WTC11 (cell line): ENCODE measurements around the gene CD1D. TPM values are rescaled to one million over a fixed set of nuclear protein-coding genes. Genes with fewer than 3 reads are reported as not detected.
A peak's percentile ranks its signal among the peaks of the same experiment; 100 is the strongest.

Source experiments
- ATAC-seq: fragments of 200-7000 bp; cut with Tn5 transposase; 2 replicates; pipeline ENCODE4 v1.10.0; 2021; ENCODE audit warnings: mild to moderate bottlenecking, moderate library complexity
- Bru-seq: library from RNA; stranded (reverse); fragments of 400-500 nt; gene quantifications from one replicate; lab custom pipeline; 2021; lab: Mats Ljungman, UMichigan
- CTCF ChIA-PET: fragments of 300-600 bp; sonication (Branson Sonifier 250); formaldehyde crosslinking; loops from one replicate; lab custom pipeline; 2021; ENCODE audit warnings: antibody characterized with exemption; lab: Charles Lee
- POLR2A ChIA-PET: fragments of 350-600 bp; sonication (Branson Sonifier 250); formaldehyde crosslinking; loops from one replicate; lab custom pipeline; 2021; ENCODE audit warnings: antibody characterized with exemption; lab: Charles Lee
- DNase-seq: peaks from one replicate; pipeline ENCODE4 v3.0.0; 2021; ENCODE audit warnings: low spot score
- H3K27ac Mint-ChIP-seq: 2 replicates; pipeline ENCODE4 v1.8.0; 2021; ENCODE audit warnings: mixed read lengths
- H3K27me3 Mint-ChIP-seq: 2 replicates; pipeline ENCODE4 v1.8.0; 2021; ENCODE audit warnings: low read depth, mild to moderate bottlenecking, moderate library complexity, mixed read lengths
- H3K36me3 Mint-ChIP-seq: 2 replicates; pipeline ENCODE4 v1.8.0; 2021; ENCODE audit warnings: mixed read lengths
- H3K4me1 Mint-ChIP-seq: 2 replicates; pipeline ENCODE4 v1.8.0; 2022; ENCODE audit warnings: mixed read lengths
- H3K4me3 Mint-ChIP-seq: 2 replicates; pipeline ENCODE4 v1.8.0; 2021; ENCODE audit warnings: mild to moderate bottlenecking, moderate library complexity, mixed read lengths
- H3K9me3 Mint-ChIP-seq: 2 replicates; pipeline ENCODE4 v1.8.0; 2021; ENCODE audit warnings: mixed read lengths
- FOXP1 ChIP-seq: sonication (generic); formaldehyde crosslinking; IDR thresholded peaks from 2 replicates; pipeline ENCODE4 v1.8.0; 2022; ENCODE audit warnings: missing genetic modification reagents, mild to moderate bottlenecking, moderate library complexity, borderline replicate concordance
- HMGXB4 ChIP-seq: sonication (generic); formaldehyde crosslinking; IDR thresholded peaks from 2 replicates; pipeline ENCODE4 v1.8.1; 2023; ENCODE audit warnings: mild to moderate bottlenecking, moderate library complexity, missing genetic modification reagents
- JUN ChIP-seq: sonication (generic); formaldehyde crosslinking; IDR thresholded peaks from 2 replicates; pipeline ENCODE4 v1.8.0; 2023; ENCODE audit warnings: mild to moderate bottlenecking, missing genetic modification reagents
- NFE2L1 ChIP-seq: sonication (generic); formaldehyde crosslinking; IDR thresholded peaks from 2 replicates; pipeline ENCODE4 v1.8.1; 2023; ENCODE audit warnings: missing genetic modification reagents
- RELA ChIP-seq: sonication (generic); formaldehyde crosslinking; IDR thresholded peaks from 2 replicates; pipeline ENCODE4 v1.8.1; 2022; ENCODE audit warnings: missing genetic modification reagents, mild to moderate bottlenecking, borderline replicate concordance
- TCF7 ChIP-seq: sonication (generic); formaldehyde crosslinking; IDR thresholded peaks from 2 replicates; pipeline ENCODE4 v1.8.0; 2022; ENCODE audit warnings: mild to moderate bottlenecking, low read depth, missing genetic modification reagents, moderate library complexity
- TEAD4 ChIP-seq: sonication (generic); formaldehyde crosslinking; IDR thresholded peaks from 2 replicates; pipeline ENCODE4 v1.8.0; 2022; ENCODE audit warnings: mild to moderate bottlenecking, missing genetic modification reagents
- TP53 ChIP-seq: sonication (generic); formaldehyde crosslinking; IDR thresholded peaks from 2 replicates; pipeline ENCODE4 v1.8.1; 2023; ENCODE audit warnings: mild to moderate bottlenecking, missing genetic modification reagents
- ZBTB21 ChIP-seq: sonication (generic); formaldehyde crosslinking; IDR thresholded peaks from 2 replicates; pipeline ENCODE4 v1.8.1; 2023; ENCODE audit warnings: mild to moderate bottlenecking, missing genetic modification reagents, borderline replicate concordance
- ZNF416 ChIP-seq: fragments of 250-450 bp; sonication (Bioruptor Pico); IDR thresholded peaks from 2 replicates; pipeline ENCODE4 v1.9.0; 2021; ENCODE audit warnings: mild to moderate bottlenecking, inconsistent platforms
- ZNF423 ChIP-seq: fragments of 250-450 bp; sonication (Bioruptor Pico); IDR thresholded peaks from 2 replicates; pipeline ENCODE4 v2.1.2; 2022; ENCODE audit warnings: mild to moderate bottlenecking, moderate library complexity
- ZNF512 ChIP-seq: sonication (generic); formaldehyde crosslinking; IDR thresholded peaks from 2 replicates; pipeline ENCODE4 v1.8.1; 2022; ENCODE audit warnings: missing genetic modification reagents, borderline replicate concordance
- long read RNA-seq, 3 experiments: library from RNA in 1 of 3; library from capped mRNA in 1 of 3; library from polyadenylated mRNA in 1 of 3; unstranded in 2 of 3; stranded (forward) in 1 of 3; transcript quantifications; one replicate each; pipeline ENCODE4 v2.0.0, GENCODE V29; 2021
- total RNA-seq: library from RNA; stranded (reverse); gene quantifications from 3 replicates; pipeline ENCODE4 v1.2.3, GENCODE V29; 2021
- TF ChIP-seq, protein P1 (sequence below): sonication (generic); formaldehyde crosslinking; IDR thresholded peaks from 2 replicates; pipeline ENCODE4 v1.8.1; 2023; ENCODE audit warnings: mild to moderate bottlenecking, missing genetic modification reagents
- TF ChIP-seq, protein P2 (sequence below): sonication (generic); formaldehyde crosslinking; IDR thresholded peaks from 2 replicates; pipeline ENCODE4 v1.8.0; 2022; ENCODE audit warnings: mild to moderate bottlenecking, missing genetic modification reagents
- TF ChIP-seq, protein P3 (sequence below): sonication (generic); formaldehyde crosslinking; IDR thresholded peaks from 2 replicates; pipeline ENCODE4 v1.8.1; 2022; ENCODE audit warnings: low read depth, mild to moderate bottlenecking, moderate library complexity, missing genetic modification reagents, borderline replicate concordance
- TF ChIP-seq, protein P4 (sequence below): sonication (generic); formaldehyde crosslinking; IDR thresholded peaks from 2 replicates; pipeline ENCODE4 v1.8.0; 2022; ENCODE audit warnings: mild to moderate bottlenecking, missing genetic modification reagents
- TF ChIP-seq, protein P5 (sequence below): fragments of 250-450 bp; sonication (Bioruptor Pico); IDR thresholded peaks from 2 replicates; pipeline ENCODE4 v2.1.2; 2022; ENCODE audit warnings: mild to moderate bottlenecking, moderate library complexity
- TF ChIP-seq, protein P6 (sequence below): sonication (generic); formaldehyde crosslinking; IDR thresholded peaks from 2 replicates; pipeline ENCODE4 v1.8.0; 2023; ENCODE audit warnings: mild to moderate bottlenecking, missing genetic modification reagents

CD1D gene
- total RNA-seq (3.8 to 4.7 TPM (median 3.9 TPM) in 3 replicates), Bru-seq, nascent RNA (percentile 55 among the genes with signal in this experiment)
- long read RNA-seq, experiment 1, partial matches to known transcripts, result 10 of 20 reads
- long read RNA-seq, experiment 1, other reads (novel, unspliced or antisense), result 10 of 20 reads
- long read RNA-seq, experiment 2, partial matches to known transcripts, result 4 of 8 reads
- long read RNA-seq, experiment 2, other reads (novel, unspliced or antisense), result 4 of 8 reads
- long read RNA-seq, experiment 3, partial matches to known transcripts, result 7 of 13 reads
- long read RNA-seq, experiment 3, other reads (novel, unspliced or antisense), result 6 of 13 reads

GRCh38 chr1:158180741-158181576, at the start of gene CD1D:
TSS of gene CD1D (plus strand) at chr1:158180895. CDS start at chr1:158181102, 207 bp downstream.
- Mint-ChIP-seq H3K27me3 (peaks cover 90% of the 10 kb centered on the region), H3K9me3 (no peaks in the 10 kb centered on the region), H3K27ac (no peak within 1 kb of the TSS), H3K36me3 (no peaks in the 10 kb centered on the region), H3K4me3 (peak within 1 kb of the TSS; percentile 92), H3K4me1 (peaks cover 45% of the 10 kb centered on the region)
- CTCF ChIA-PET, result interaction anchor here (1.0 to 2.1 kb wide), 10 partner anchors 10 to 771 kb away, joined by 3 to 15 read pairs (median 4); no protein-coding TSS in a partner anchor
- TF ChIP-seq, protein P1, sequence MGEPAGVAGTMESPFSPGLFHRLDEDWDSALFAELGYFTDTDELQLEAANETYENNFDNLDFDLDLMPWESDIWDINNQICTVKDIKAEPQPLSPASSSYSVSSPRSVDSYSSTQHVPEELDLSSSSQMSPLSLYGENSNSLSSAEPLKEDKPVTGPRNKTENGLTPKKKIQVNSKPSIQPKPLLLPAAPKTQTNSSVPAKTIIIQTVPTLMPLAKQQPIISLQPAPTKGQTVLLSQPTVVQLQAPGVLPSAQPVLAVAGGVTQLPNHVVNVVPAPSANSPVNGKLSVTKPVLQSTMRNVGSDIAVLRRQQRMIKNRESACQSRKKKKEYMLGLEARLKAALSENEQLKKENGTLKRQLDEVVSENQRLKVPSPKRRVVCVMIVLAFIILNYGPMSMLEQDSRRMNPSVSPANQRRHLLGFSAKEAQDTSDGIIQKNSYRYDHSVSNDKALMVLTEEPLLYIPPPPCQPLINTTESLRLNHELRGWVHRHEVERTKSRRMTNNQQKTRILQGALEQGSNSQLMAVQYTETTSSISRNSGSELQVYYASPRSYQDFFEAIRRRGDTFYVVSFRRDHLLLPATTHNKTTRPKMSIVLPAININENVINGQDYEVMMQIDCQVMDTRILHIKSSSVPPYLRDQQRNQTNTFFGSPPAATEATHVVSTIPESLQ (CRISPR knock-in tag), result no peak
- TF ChIP-seq, protein P2, sequence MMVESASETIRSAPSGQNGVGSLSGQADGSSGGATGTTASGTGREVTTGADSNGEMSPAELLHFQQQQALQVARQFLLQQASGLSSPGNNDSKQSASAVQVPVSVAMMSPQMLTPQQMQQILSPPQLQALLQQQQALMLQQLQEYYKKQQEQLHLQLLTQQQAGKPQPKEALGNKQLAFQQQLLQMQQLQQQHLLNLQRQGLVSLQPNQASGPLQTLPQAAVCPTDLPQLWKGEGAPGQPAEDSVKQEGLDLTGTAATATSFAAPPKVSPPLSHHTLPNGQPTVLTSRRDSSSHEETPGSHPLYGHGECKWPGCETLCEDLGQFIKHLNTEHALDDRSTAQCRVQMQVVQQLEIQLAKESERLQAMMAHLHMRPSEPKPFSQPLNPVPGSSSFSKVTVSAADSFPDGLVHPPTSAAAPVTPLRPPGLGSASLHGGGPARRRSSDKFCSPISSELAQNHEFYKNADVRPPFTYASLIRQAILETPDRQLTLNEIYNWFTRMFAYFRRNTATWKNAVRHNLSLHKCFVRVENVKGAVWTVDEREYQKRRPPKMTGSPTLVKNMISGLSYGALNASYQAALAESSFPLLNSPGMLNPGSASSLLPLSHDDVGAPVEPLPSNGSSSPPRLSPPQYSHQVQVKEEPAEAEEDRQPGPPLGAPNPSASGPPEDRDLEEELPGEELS, result no peak
- TF ChIP-seq JUN (CRISPR knock-in tag) (no peak), HMGXB4 (CRISPR knock-in tag) (no peak), ZBTB21 (CRISPR knock-in tag) (peak; percentile 35; the same call in 1 of the 2 replicates), ZNF423 (CRISPR knock-in tag) (peak; percentile 23; the same call in 1 of the 2 replicates), TCF7 (no peak), ZNF416 (CRISPR knock-in tag) (no peak), NFE2L1 (CRISPR knock-in tag) (peak; percentile 58; the same call in 1 of the 2 replicates), RELA (CRISPR knock-in tag) (no peak), TEAD4 (CRISPR knock-in tag) (0 out of 2 replicates have a peak, but pooled peaks have one; percentile 14), TP53 (CRISPR knock-in tag) (0 out of 2 replicates have a peak, but pooled peaks have one; percentile 10), ZNF512 (0 out of 2 replicates have a peak, but pooled peaks have one; percentile 33), FOXP1 (CRISPR knock-in tag) (0 out of 2 replicates have a peak, but pooled peaks have one; percentile 53)
- TF ChIP-seq, protein P3, sequence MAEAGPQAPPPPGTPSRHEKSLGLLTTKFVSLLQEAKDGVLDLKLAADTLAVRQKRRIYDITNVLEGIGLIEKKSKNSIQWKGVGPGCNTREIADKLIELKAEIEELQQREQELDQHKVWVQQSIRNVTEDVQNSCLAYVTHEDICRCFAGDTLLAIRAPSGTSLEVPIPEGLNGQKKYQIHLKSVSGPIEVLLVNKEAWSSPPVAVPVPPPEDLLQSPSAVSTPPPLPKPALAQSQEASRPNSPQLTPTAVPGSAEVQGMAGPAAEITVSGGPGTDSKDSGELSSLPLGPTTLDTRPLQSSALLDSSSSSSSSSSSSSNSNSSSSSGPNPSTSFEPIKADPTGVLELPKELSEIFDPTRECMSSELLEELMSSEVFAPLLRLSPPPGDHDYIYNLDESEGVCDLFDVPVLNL (CRISPR knock-in tag), result no peak
- TF ChIP-seq, protein P4, sequence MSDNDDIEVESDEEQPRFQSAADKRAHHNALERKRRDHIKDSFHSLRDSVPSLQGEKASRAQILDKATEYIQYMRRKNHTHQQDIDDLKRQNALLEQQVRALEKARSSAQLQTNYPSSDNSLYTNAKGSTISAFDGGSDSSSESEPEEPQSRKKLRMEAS, result peak; percentile 66; the same call in 1 of the 2 replicates
- TF ChIP-seq, protein P5, sequence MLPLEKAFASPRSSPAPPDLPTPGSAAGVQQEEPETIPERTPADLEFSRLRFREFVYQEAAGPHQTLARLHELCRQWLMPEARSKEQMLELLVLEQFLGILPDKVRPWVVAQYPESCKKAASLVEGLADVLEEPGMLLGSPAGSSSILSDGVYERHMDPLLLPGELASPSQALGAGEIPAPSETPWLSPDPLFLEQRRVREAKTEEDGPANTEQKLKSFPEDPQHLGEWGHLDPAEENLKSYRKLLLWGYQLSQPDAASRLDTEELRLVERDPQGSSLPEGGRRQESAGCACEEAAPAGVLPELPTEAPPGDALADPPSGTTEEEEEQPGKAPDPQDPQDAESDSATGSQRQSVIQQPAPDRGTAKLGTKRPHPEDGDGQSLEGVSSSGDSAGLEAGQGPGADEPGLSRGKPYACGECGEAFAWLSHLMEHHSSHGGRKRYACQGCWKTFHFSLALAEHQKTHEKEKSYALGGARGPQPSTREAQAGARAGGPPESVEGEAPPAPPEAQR (CRISPR knock-in tag), result no peak
- TF ChIP-seq, protein P6, sequence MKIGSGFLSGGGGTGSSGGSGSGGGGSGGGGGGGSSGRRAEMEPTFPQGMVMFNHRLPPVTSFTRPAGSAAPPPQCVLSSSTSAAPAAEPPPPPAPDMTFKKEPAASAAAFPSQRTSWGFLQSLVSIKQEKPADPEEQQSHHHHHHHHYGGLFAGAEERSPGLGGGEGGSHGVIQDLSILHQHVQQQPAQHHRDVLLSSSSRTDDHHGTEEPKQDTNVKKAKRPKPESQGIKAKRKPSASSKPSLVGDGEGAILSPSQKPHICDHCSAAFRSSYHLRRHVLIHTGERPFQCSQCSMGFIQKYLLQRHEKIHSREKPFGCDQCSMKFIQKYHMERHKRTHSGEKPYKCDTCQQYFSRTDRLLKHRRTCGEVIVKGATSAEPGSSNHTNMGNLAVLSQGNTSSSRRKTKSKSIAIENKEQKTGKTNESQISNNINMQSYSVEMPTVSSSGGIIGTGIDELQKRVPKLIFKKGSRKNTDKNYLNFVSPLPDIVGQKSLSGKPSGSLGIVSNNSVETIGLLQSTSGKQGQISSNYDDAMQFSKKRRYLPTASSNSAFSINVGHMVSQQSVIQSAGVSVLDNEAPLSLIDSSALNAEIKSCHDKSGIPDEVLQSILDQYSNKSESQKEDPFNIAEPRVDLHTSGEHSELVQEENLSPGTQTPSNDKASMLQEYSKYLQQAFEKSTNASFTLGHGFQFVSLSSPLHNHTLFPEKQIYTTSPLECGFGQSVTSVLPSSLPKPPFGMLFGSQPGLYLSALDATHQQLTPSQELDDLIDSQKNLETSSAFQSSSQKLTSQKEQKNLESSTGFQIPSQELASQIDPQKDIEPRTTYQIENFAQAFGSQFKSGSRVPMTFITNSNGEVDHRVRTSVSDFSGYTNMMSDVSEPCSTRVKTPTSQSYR, result no peak
- ATAC-seq (peak; percentile 55), DNase-seq (peak; percentile 64)
- POLR2A ChIA-PET, result interaction anchor here (0.6 to 1.0 kb wide), 2 partner anchors 18 to 19 kb away, joined by 3 to 5 read pairs; no protein-coding TSS in a partner anchor
